H1 (cell line): ENCODE measurements around the gene CSNK2B. TPM values are rescaled to one million over a fixed set of nuclear protein-coding genes. Genes with fewer than 3 reads are reported as not detected.

ENCODE experiments used
- CTCF ChIA-PET: fragments of 300-600 bp; sonication (Branson Sonifier 250); formaldehyde crosslinking; loops from one replicate; lab custom pipeline; 2021; ENCODE audit not compliant: partially characterized antibody; lab: Charles Lee
- POLR2A ChIA-PET: fragments of 300-600 bp; sonication (Branson Sonifier 250); formaldehyde crosslinking; loops from one replicate; lab custom pipeline; 2021; ENCODE audit warnings: inconsistent platforms; ENCODE audit not compliant: partially characterized antibody; lab: Charles Lee
- DNase-seq, 2 experiments: peaks; one replicate each; pipeline versions ENCODE4 v3.0.0 to v3.0.0-alpha.2; 2010 to 2022; ENCODE audit warnings: low spot score in 2 of 2, low read depth in 1 of 2, mixed read lengths in 1 of 2
- FAIRE-seq: peaks from 2 replicates; lab custom pipeline; 2011; peaks lifted over from hg19 to GRCh38; lab: Jason Lieb, UNC
- H2AFZ ChIP-seq: 2 replicates; pipeline ENCODE4 v1.8.1; 2012; ENCODE audit warnings: low read length, inconsistent platforms
- H2AK5ac ChIP-seq: 2 replicates; pipeline ENCODE4 v1.6.1; 2013; ENCODE audit warnings: low read depth, low read length
- H2BK120ac ChIP-seq: replicated peaks from 2 replicates; pipeline ENCODE3; 2013; ENCODE audit warnings: low read depth, low read length, inconsistent platforms
- H2BK12ac ChIP-seq: 2 replicates; pipeline ENCODE4 v1.6.1; 2013; ENCODE audit warnings: low read depth, low read length
- H2BK15ac ChIP-seq: 2 replicates; pipeline ENCODE4 v1.6.1; 2013; ENCODE audit warnings: low read length
- H2BK20ac ChIP-seq: 2 replicates; pipeline ENCODE4 v1.6.1; 2013; ENCODE audit warnings: low read length
- H2BK5ac ChIP-seq: 2 replicates; pipeline ENCODE4 v1.6.1; 2013; ENCODE audit warnings: low read depth, low read length
- H3K14ac ChIP-seq: 2 replicates; pipeline ENCODE4 v1.6.1; 2013; ENCODE audit warnings: inconsistent platforms; ENCODE audit not compliant: insufficient read length
- H3K18ac ChIP-seq: 2 replicates; pipeline ENCODE4 v1.6.1; 2013; ENCODE audit warnings: low read length; ENCODE audit errors: extremely low read depth
- H3K23ac ChIP-seq: 2 replicates; pipeline ENCODE4 v1.6.1; 2013; ENCODE audit warnings: inconsistent platforms; ENCODE audit not compliant: insufficient read length
- H3K23me2 ChIP-seq: 2 replicates; pipeline ENCODE4 v1.6.1; 2013; ENCODE audit warnings: low read depth, low read length
- H3K27ac ChIP-seq: 2 replicates; pipeline ENCODE4 v1.6.1; 2011; ENCODE audit warnings: low read depth, low read length, inconsistent platforms
- H3K27me3 ChIP-seq, 4 experiments: replicated peaks in 1 of 4; 1 replicate in 1 of 4; 2 replicates in 3 of 4; pipeline versions ENCODE4 v1.6.1 to v1.8.1; 2011 to 2013; ENCODE audit warnings: low read length in 3 of 4, mild to moderate bottlenecking in 3 of 4, inconsistent platforms in 2 of 4, mixed read lengths in 2 of 4, moderate library complexity in 1 of 4; ENCODE audit not compliant: control insufficient read depth in 3 of 4, insufficient read depth in 3 of 4; ENCODE audit errors: extremely low read depth in 1 of 4
- H3K36me3 ChIP-seq, 4 experiments: 2 replicates each; pipeline versions ENCODE4 v1.6.1 to v1.8.1; 2011 to 2013; ENCODE audit warnings: mild to moderate bottlenecking in 4 of 4, low read length in 3 of 4, moderate library complexity in 2 of 4, control low read depth in 1 of 4, inconsistent platforms in 1 of 4; ENCODE audit not compliant: insufficient read depth in 4 of 4, control insufficient read depth in 2 of 4
- H3K4ac ChIP-seq: replicated peaks from 2 replicates; pipeline ENCODE3; 2013; ENCODE audit warnings: low read length, low read depth, mixed read lengths, inconsistent platforms; ENCODE audit not compliant: insufficient read length
- H3K4me1 ChIP-seq, 4 experiments: replicated peaks in 1 of 4; 1 replicate in 1 of 4; 2 replicates in 3 of 4; pipeline versions ENCODE4 v1.6.1 to v1.8.1; 2011 to 2013; ENCODE audit warnings: low read length in 3 of 4, inconsistent platforms in 2 of 4, mixed read lengths in 1 of 4; ENCODE audit not compliant: insufficient read depth in 4 of 4, control insufficient read depth in 3 of 4
- H3K4me2 ChIP-seq, 2 experiments: 2 replicates each; pipeline versions ENCODE4 v1.6.1 to v1.8.1; 2011 to 2013; ENCODE audit warnings: low read depth in 2 of 2, low read length in 2 of 2, control low read depth in 1 of 2, inconsistent platforms in 1 of 2, mild to moderate bottlenecking in 1 of 2; ENCODE audit not compliant: insufficient read depth in 1 of 2
- H3K4me3 ChIP-seq, 4 experiments: fragments of 200-600, 300-600 bp in 1 of 4; sonication (generic), shearing (Covaris generic), sonication (Bioruptor Twin) in 1 of 4; 2 replicates each; pipeline versions ENCODE4 v1.5.1 to v1.8.1; 2011 to 2016; ENCODE audit warnings: low read length in 4 of 4, low read depth in 3 of 4, control low read depth in 2 of 4, inconsistent platforms in 2 of 4, mild to moderate bottlenecking in 2 of 4, mixed read lengths in 1 of 4, moderate library complexity in 1 of 4; ENCODE audit not compliant: insufficient read depth in 2 of 4; ENCODE audit errors: extremely low read depth in 1 of 4
- H3K56ac ChIP-seq: replicated peaks from 2 replicates; pipeline ENCODE3; 2013; ENCODE audit warnings: low read depth, mild to moderate bottlenecking, mixed read lengths, low read length, inconsistent platforms; ENCODE audit not compliant: insufficient read length
- H3K79me1 ChIP-seq: 2 replicates; pipeline ENCODE4 v1.6.1; 2013; ENCODE audit warnings: low read depth, low read length, control low read depth
- H3K79me2 ChIP-seq, 2 experiments: 2 replicates each; pipeline versions ENCODE4 v1.6.1 to v1.8.1; 2012 to 2013; ENCODE audit warnings: low read length in 2 of 2, mild to moderate bottlenecking in 2 of 2, inconsistent platforms in 1 of 2; ENCODE audit not compliant: insufficient read depth in 2 of 2, control insufficient read depth in 1 of 2
- H3K9ac ChIP-seq, 4 experiments: replicated peaks in 1 of 4; 1 replicate in 1 of 4; 2 replicates in 3 of 4; pipeline versions ENCODE4 v1.6.1 to v1.8.1; 2011 to 2013; ENCODE audit warnings: low read depth in 3 of 4, low read length in 3 of 4, control low read depth in 2 of 4, mild to moderate bottlenecking in 2 of 4, moderate library complexity in 2 of 4, inconsistent platforms in 1 of 4; ENCODE audit errors: extremely low read depth in 1 of 4
- H3K9me3 ChIP-seq, 2 experiments: 2 replicates each; pipeline versions ENCODE4 v1.6.1 to v1.8.1; 2012 to 2013; ENCODE audit warnings: mild to moderate bottlenecking in 2 of 2, moderate library complexity in 2 of 2, control low read depth in 1 of 2, inconsistent platforms in 1 of 2, low read depth in 1 of 2, low read length in 1 of 2, mixed read lengths in 1 of 2; ENCODE audit not compliant: insufficient read depth in 2 of 2
- H4K20me1 ChIP-seq, 2 experiments: replicated peaks in 1 of 2; 2 replicates each; pipeline versions ENCODE3 to v1.8.1; 2011 to 2013; ENCODE audit warnings: inconsistent platforms in 2 of 2, low read length in 2 of 2, mild to moderate bottlenecking in 1 of 2; ENCODE audit not compliant: insufficient read depth in 2 of 2, control insufficient read depth in 1 of 2
- H4K5ac ChIP-seq: 2 replicates; pipeline ENCODE4 v1.6.1; 2013; ENCODE audit warnings: low read length, low read depth, mixed read lengths, inconsistent platforms; ENCODE audit not compliant: insufficient read length
- H4K8ac ChIP-seq: 2 replicates; pipeline ENCODE4 v1.8.0; 2013; ENCODE audit warnings: mild to moderate bottlenecking, moderate library complexity, low read length, inconsistent platforms; ENCODE audit not compliant: insufficient read depth; ENCODE audit errors: extremely low read depth
- H4K91ac ChIP-seq: replicated peaks from 2 replicates; pipeline ENCODE3; 2013; ENCODE audit warnings: low read length, mixed read lengths, inconsistent platforms; ENCODE audit not compliant: insufficient read length
- EP300 ChIP-seq, 2 experiments: IDR thresholded peaks; 1 replicate in 1 of 2; 2 replicates in 1 of 2; pipeline ENCODE4 v1.6.1; 2011 to 2012; ENCODE audit warnings: low read depth in 2 of 2, low read length in 2 of 2, mild to moderate bottlenecking in 2 of 2, borderline replicate concordance in 1 of 2, inconsistent platforms in 1 of 2, moderate library complexity in 1 of 2
- HDAC2 ChIP-seq, 2 experiments: fragments of 300-600 bp in 1 of 2; sonication (generic) in 1 of 2; IDR thresholded peaks; 2 replicates each; pipeline ENCODE4 v1.6.1; 2011 to 2012; ENCODE audit warnings: low read depth in 2 of 2, low read length in 2 of 2, mild to moderate bottlenecking in 2 of 2, moderate library complexity in 2 of 2, borderline replicate concordance in 1 of 2, inconsistent platforms in 1 of 2
- JUN ChIP-seq: IDR thresholded peaks from 2 replicates; pipeline ENCODE4 v1.6.1; 2011; ENCODE audit warnings: low read depth, mild to moderate bottlenecking, improper control_type of control experiment, low read length
- MAFK ChIP-seq: IDR thresholded peaks from 2 replicates; pipeline ENCODE4 v1.6.1; 2012; ENCODE audit warnings: low read depth, mild to moderate bottlenecking, improper control_type of control experiment, low read length
- RFX5 ChIP-seq: IDR thresholded peaks from 2 replicates; pipeline ENCODE4 v1.6.1; 2011; ENCODE audit warnings: low read depth, low read length, improper control_type of control experiment, borderline replicate concordance
- SIX5 ChIP-seq: IDR thresholded peaks from 2 replicates; pipeline ENCODE4 v1.6.1; 2011; ENCODE audit warnings: mild to moderate bottlenecking, low read depth, low read length
- ZNF274 ChIP-seq: IDR thresholded peaks from 2 replicates; pipeline ENCODE4 v1.7.0; 2012; ENCODE audit warnings: low read length, borderline replicate concordance; ENCODE audit errors: extremely low read depth
- WGBS, 2 experiments: shearing (Covaris generic) in 1 of 2; methylation state at CpG; one replicate each; pipeline versions ENCODE4 v1.1.6 to v1.1.7; 2013 to 2015; ENCODE audit warnings: low lambda C conversion rate in 2 of 2, mixed read lengths in 2 of 2, inconsistent platforms in 1 of 2, low coverage in 1 of 2, missing lambda C conversion rate in 1 of 2; ENCODE audit not compliant: insufficient replicate concordance in 2 of 2, insufficient coverage in 1 of 2, insufficient read length in 1 of 2; ENCODE audit errors: extremely low coverage in 1 of 2, missing lambda C conversion rate in 1 of 2; 5-methylcytosine and 5-hydroxymethylcytosine counted together
- polyA plus RNA-seq, 7 experiments: library from polyadenylated mRNA; depleted of rRNA in 3 of 7; stranded (reverse) in 5 of 7; unstranded in 2 of 7; fragments of >200 nt in 5 of 7; fragments of 200-250 nt in 2 of 7; gene quantifications; 1 replicate in 5 of 7; 2 replicates in 1 of 7; 4 replicates in 1 of 7; pipeline versions ENCODE4 v1.2.1 to v1.2.3, GENCODE V29; 2011 to 2013; ENCODE audit warnings: missing spikeins in 2 of 7, mixed read lengths in 2 of 7
- total RNA-seq: library from RNA; stranded (reverse); fragmentation: NEBNext Ultra II Directional; extraction: Animal tissue kit (Norgen Biotek cat#: 25700); gene quantifications from 2 replicates; pipeline ENCODE4 v1.2.1, GENCODE V29; 2021
- TF ChIP-seq, protein P1 (sequence below): IDR thresholded peaks from 2 replicates; pipeline ENCODE4 v1.6.1; 2012; ENCODE audit warnings: inconsistent platforms
- TF ChIP-seq, protein P2 (sequence below): IDR thresholded peaks from 2 replicates; pipeline ENCODE4 v1.6.1; 2011; ENCODE audit warnings: low read length, improper control_type of control experiment

The CSNK2B gene
- total and polyA plus RNA-seq, 2 of the 8 experiments (the other 6 are each of a cell fraction or from before 2014, with no cell fraction given) = 169 to 208 TPM

GRCh38 chr6:31651602-31652191 lies 14.2 kb upstream of the CSNK2B start:
- Histone ChIP-seq H3K79me2 (peaks cover 4 to 34% of the 10 kb centered on the region in 2 experiments; a peak in 3 of 4 replicates), H4K20me1 (peaks cover 0 to 2% of the 10 kb centered on the region in 2 experiments), H4K8ac (peak overlapping the region; percentile 82), H3K4me1 (peaks cover 0 to 5% (median under 1%) of the 10 kb centered on the region in 4 experiments; a peak in 2 of 7 replicates), H3K27me3 (no peaks in the 10 kb centered on the region), H3K36me3 (peaks cover 12 to 36% (median 21%) of the 10 kb centered on the region in 4 experiments), H2AK5ac (peak overlapping the region; percentile 49; the same call in 1 of the 2 replicates), H2BK5ac (peak overlapping the region; percentile 100), H2BK20ac (0 out of 2 replicates have a peak overlapping the region, but pooled peaks have one; percentile 56), H3K18ac (no peak overlapping the region), H3K9me3 (no peaks in the 10 kb centered on the region), H3K14ac (no peak overlapping the region), H3K9ac (peak overlapping the region; percentile 78 to 97 (median 92)), H4K91ac (peak overlapping the region; percentile 94), H3K79me1 (peaks cover 4% of the 10 kb centered on the region), H3K23ac (no peak overlapping the region), H4K5ac (peak overlapping the region; percentile 61), H2AFZ (0 out of 2 replicates have a peak overlapping the region, but pooled peaks have one; percentile 23), H2BK15ac (peak overlapping the region; percentile 77; the same call in 1 of the 2 replicates), H3K56ac (peak overlapping the region; percentile 91), H3K4me2 (peak overlapping the region; percentile 69 to 83), H3K27ac (peak overlapping the region; percentile 99), H3K23me2 (peaks cover 8% of the 10 kb centered on the region), H2BK120ac (no peak overlapping the region), H2BK12ac (no peak overlapping the region), H3K4me3 (peak overlapping the region; percentile 82 to 94 (median 92)), H3K4ac (peak overlapping the region; percentile 85)
- FAIRE-seq (no peak), DNase-seq (peak in 1 of 2 experiments; percentile 36)
- WGBS, 2 experiments = 4% methylated on average over 29 of the region's 29 CpGs; no CpG with 5 or more reads in 1 of the 2 experiments
- ChIA-PET POLR2A (interaction anchor here (0.7 to 25.5 kb wide), 40 partner anchors 12 to 320 kb away, joined by 3 to 883 read pairs (median 5); partner anchors contain the start of genes AIF1, ATP6V1G2, C6orf47 and CLIC1), CTCF (interaction anchor here (0.7 to 5.2 kb wide), 21 partner anchors 9 to 466 kb away, joined by 3 to 38 read pairs (median 4); partner anchors contain the start of genes ATP6V1G2, C6orf47, CSNK2B and GPANK1)
- TF ChIP-seq MAFK = no peak
- no peak for TF ChIP-seq ZNF274
- TF ChIP-seq, protein P1, sequence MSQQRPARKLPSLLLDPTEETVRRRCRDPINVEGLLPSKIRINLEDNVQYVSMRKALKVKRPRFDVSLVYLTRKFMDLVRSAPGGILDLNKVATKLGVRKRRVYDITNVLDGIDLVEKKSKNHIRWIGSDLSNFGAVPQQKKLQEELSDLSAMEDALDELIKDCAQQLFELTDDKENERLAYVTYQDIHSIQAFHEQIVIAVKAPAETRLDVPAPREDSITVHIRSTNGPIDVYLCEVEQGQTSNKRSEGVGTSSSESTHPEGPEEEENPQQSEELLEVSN = no peak
- TF ChIP-seq HDAC2 (IDR thresholded peaks at IDR 0.05; ENCODE audit: borderline replicate concordance in 1 of 2, low read depth in 2 of 2, low read length in 2 of 2) = no peak; a peak in 1 of 4 replicates
- no peak for TF ChIP-seq RFX5
- TF ChIP-seq, protein P2, sequence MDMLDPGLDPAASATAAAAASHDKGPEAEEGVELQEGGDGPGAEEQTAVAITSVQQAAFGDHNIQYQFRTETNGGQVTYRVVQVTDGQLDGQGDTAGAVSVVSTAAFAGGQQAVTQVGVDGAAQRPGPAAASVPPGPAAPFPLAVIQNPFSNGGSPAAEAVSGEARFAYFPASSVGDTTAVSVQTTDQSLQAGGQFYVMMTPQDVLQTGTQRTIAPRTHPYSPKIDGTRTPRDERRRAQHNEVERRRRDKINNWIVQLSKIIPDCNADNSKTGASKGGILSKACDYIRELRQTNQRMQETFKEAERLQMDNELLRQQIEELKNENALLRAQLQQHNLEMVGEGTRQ = no peak
- no peak for TF ChIP-seq JUN
- TF ChIP-seq EP300 (IDR thresholded peaks at IDR 0.05; ENCODE audit: borderline replicate concordance in 1 of 2, low read depth in 2 of 2, low read length in 2 of 2) = no peak
- no peak for TF ChIP-seq SIX5
